ENCODE results near the gene UACA. TPM values are rescaled to one million over a fixed set of nuclear protein-coding genes. Genes with fewer than 3 reads are reported as not detected.

The UACA gene
- total RNA-seq, 2 donors from 2014 or later: 18.4 to 30.1 TPM

DNA sequence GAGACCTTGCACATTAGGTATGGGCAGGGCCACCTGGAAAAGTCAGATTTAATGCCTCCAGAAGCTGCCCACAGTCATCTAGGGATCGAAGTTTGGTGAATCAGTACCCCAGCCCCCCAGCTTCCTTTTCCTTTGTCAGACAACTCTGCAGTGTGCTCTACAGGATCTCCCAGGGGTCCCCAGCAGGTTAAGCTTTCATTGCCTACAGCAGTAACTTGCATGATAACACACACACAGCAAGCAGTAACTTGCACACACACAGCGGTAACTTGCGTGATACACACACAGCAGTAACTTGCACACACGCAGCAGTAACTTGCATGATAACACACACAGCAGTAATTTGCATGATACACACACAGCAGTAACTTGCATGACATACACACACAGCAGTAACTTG, 131.3 kb downstream of the UACA start:
- no peaks in the 10 kb centered on the region for H3K36me3 ChIP-seq
- TF ChIP-seq, protein P1, sequence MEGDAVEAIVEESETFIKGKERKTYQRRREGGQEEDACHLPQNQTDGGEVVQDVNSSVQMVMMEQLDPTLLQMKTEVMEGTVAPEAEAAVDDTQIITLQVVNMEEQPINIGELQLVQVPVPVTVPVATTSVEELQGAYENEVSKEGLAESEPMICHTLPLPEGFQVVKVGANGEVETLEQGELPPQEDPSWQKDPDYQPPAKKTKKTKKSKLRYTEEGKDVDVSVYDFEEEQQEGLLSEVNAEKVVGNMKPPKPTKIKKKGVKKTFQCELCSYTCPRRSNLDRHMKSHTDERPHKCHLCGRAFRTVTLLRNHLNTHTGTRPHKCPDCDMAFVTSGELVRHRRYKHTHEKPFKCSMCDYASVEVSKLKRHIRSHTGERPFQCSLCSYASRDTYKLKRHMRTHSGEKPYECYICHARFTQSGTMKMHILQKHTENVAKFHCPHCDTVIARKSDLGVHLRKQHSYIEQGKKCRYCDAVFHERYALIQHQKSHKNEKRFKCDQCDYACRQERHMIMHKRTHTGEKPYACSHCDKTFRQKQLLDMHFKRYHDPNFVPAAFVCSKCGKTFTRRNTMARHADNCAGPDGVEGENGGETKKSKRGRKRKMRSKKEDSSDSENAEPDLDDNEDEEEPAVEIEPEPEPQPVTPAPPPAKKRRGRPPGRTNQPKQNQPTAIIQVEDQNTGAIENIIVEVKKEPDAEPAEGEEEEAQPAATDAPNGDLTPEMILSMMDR (IDR thresholded peaks at IDR 0.05): no peak
- no peak for DNase-seq (ENCODE audit: low spot score)

DNA sequence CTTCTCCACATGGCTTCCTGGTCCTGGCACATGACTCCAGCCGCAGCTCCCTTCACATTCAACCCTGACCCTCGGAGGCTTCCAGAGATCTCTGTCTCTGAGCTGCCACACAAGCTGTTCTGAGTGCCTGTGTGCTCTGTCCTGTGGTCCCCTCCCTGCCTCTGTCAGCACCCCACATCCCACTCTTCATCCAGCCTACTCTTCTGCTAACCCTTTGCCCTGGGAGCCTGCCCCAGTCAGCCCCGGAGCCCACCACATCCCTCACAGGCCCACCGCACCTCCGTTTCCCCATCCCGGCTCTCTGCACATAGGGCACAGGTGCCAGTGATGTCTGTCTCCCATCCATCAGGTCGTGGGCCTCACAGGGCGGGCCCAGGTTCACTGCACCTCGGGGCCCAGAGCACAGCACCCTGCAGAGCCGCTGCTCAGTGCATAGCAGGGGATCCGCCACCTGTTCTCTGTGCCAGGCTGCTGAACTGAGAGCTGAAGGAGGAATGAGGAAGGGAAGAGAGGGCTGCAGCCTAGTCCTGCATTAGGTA, 133.6 kb downstream of the UACA start:
- H3K4me1 ChIP-seq: peaks cover 0 to 7% of the 10 kb centered on the region in 2 donors
- H3K9me3 ChIP-seq: no peaks in the 10 kb centered on the region
- H3K36me3 ChIP-seq: no peaks in the 10 kb centered on the region
- H3K27ac ChIP-seq: no peak overlapping the region
- TF ChIP-seq, protein P1 (IDR thresholded peaks at IDR 0.05): no peak
- H3K27me3 ChIP-seq: no peaks in the 10 kb centered on the region
- DNase-seq (ENCODE audit: low spot score): no peak
- H3K4me3 ChIP-seq: no peak overlapping the region

More for the DNA sequence above, 131.3 kb downstream of the UACA start:
- Histone ChIP-seq H3K4me1 (peaks cover 0 to 7% of the 10 kb centered on the region in 2 donors), H3K9me3 (no peaks in the 10 kb centered on the region), H3K4me3 (no peak overlapping the region), H3K27ac (no peak overlapping the region), H3K27me3 (no peaks in the 10 kb centered on the region)

DNA sequence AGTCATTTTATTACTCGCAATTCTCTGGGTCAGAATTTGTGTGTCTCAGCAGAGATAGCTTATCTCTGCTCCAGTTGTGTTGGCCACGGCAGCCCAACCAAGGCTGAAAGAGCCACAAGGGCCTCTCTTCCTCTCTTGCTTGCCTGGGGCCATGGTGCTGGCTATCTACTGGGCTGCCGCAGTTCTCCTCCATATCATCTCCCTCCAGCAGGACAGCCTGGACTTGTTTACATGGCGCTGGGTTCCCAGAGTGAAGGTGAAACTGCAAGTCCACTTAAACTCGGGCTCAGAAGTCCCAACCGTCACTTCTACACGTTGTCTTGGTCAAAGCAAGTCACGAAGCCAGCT, 134.8 kb downstream of the UACA start:
- TF ChIP-seq, protein P1 (IDR thresholded peaks at IDR 0.05): no peak
- Histone ChIP-seq H3K4me3 (no peak overlapping the region), H3K27me3 (no peaks in the 10 kb centered on the region)

DNA sequence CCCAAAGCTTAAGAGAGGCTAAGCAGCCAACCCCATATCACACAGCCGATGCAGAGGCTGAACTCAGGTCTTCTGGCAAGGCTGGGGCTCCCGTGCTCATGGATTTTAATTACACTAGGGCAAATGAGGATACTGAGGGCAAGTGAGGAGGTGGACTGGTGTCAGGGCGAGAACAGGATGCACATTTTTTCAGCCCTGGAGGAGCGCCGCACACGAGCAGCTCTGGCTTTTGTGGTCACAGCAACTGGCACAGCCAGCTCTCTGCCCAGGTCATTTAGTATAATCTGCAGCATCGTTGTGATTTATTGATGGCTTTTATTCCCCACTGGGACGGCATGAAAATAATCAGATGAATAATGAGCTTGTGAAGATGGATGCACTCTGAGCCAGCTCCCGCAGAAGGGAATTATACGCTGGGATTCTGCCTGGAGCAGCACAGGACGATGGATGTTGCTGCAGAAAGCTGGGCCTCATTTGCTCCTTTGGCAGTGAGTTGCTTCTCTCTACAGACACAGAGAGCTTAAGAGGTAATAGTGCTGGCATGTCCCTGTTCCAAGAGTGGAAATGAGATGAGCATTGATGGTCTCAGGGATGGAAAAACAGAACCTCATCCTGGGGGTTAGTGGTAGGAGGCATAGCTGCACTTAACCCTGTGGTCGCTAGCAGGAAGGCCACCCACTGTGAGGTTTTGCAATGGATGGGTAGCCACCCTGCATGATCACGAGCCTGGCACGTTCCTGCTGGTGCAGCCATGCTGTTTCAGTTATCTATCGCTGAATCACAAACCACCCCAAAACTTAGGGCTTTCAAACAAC, 135.4 kb downstream of the UACA start:
- no peak overlapping the region for H3K4me3 ChIP-seq
- DNase-seq (ENCODE audit: low spot score): no peak
- H3K27ac ChIP-seq: no peak overlapping the region
- H3K27me3 ChIP-seq: no peaks in the 10 kb centered on the region
- TF ChIP-seq, protein P1 (IDR thresholded peaks at IDR 0.05): no peak
- no peaks in the 10 kb centered on the region for H3K36me3 ChIP-seq
- no peaks in the 10 kb centered on the region for H3K4me1 ChIP-seq
- H3K9me3 ChIP-seq: peaks cover 0 to 9% of the 10 kb centered on the region in 2 donors

More for the DNA sequence above, 134.8 kb downstream of the UACA start:
- Histone ChIP-seq H3K36me3 (no peaks in the 10 kb centered on the region), H3K27ac (no peak overlapping the region), H3K9me3 (peaks cover 0 to 3% of the 10 kb centered on the region in 2 donors), H3K4me1 (peaks cover 0 to 5% of the 10 kb centered on the region in 2 donors)
- DNase-seq (ENCODE audit: low spot score): no peak

DNA sequence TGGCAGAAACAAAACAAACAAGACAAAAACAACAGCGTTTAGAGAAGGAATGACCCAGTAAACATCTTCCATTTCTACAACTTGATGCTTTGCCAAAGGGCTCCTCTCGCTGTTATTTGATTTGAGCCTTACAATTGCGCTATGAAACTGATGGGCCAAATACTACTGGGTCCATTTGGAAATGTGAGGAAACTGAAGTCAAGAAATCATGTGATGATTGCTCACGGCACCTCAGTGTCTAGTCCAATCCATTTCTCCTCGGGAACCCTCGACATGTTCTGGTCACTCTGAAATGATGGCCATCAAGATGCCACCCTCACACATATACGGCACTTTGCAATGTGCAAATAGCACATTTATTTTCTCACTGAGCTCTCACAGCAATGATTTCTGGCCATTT, 136.0 kb downstream of the UACA start:
- DNase-seq (ENCODE audit: low spot score): no peak
- H3K27ac ChIP-seq: no peak overlapping the region
- peaks cover 0 to 15% of the 10 kb centered on the region in 2 donors for H3K9me3 ChIP-seq
- no peaks in the 10 kb centered on the region for H3K27me3 ChIP-seq
- H3K4me1 ChIP-seq: no peaks in the 10 kb centered on the region
- H3K36me3 ChIP-seq: no peaks in the 10 kb centered on the region
- TF ChIP-seq, protein P1 (IDR thresholded peaks at IDR 0.05): no peak
- H3K4me3 ChIP-seq: no peak overlapping the region
